Liver (tissue), 9 donors: ENCODE measurements around the gene SEMA3G. TPM values are rescaled to one million over a fixed set of nuclear protein-coding genes. Genes with fewer than 3 reads are reported as not detected.

Experiments
- DNase-seq: peaks from one replicate; pipeline ENCODE4 v3.0.0-alpha.2; 2017; ENCODE audit warnings: low spot score
- H3K27ac ChIP-seq, 2 donors: one replicate each; pipeline ENCODE4 v1.7.0; 2013; ENCODE audit warnings: inconsistent platforms in 2 of 2, low read length in 2 of 2, control low read depth in 1 of 2, low read depth in 1 of 2, mild to moderate bottlenecking in 1 of 2
- H3K27me3 ChIP-seq, 4 donors: one replicate each; pipeline versions ENCODE4 v1.6.1 to v1.7.0; 2013; ENCODE audit warnings: low read length in 3 of 4, inconsistent platforms in 1 of 4, mild to moderate bottlenecking in 1 of 4, moderate library complexity in 1 of 4; ENCODE audit not compliant: control insufficient read depth in 4 of 4, insufficient read depth in 4 of 4
- H3K36me3 ChIP-seq, 4 donors: one replicate each; pipeline versions ENCODE4 v1.6.1 to v1.7.0; 2013; ENCODE audit warnings: low read length in 3 of 4, mild to moderate bottlenecking in 3 of 4, low read depth in 1 of 4, moderate library complexity in 1 of 4; ENCODE audit not compliant: control insufficient read depth in 4 of 4, insufficient read depth in 3 of 4
- H3K4me1 ChIP-seq, 4 donors: one replicate each; pipeline versions ENCODE4 v1.6.1 to v1.7.0; 2013; ENCODE audit warnings: low read length in 3 of 4, mild to moderate bottlenecking in 3 of 4, moderate library complexity in 1 of 4; ENCODE audit not compliant: control insufficient read depth in 4 of 4, insufficient read depth in 4 of 4
- H3K4me3 ChIP-seq, 3 donors: one replicate each; pipeline versions ENCODE4 v1.6.1 to v1.7.0; 2013; ENCODE audit warnings: low read length in 3 of 3, control low read depth in 1 of 3, low read depth in 1 of 3, mild to moderate bottlenecking in 1 of 3
- H3K9ac ChIP-seq, 2 donors: one replicate each; pipeline ENCODE4 v1.7.0; 2013; ENCODE audit warnings: low read length in 2 of 2, mild to moderate bottlenecking in 2 of 2, moderate library complexity in 2 of 2, control low read depth in 1 of 2, low read depth in 1 of 2
- H3K9me3 ChIP-seq, 4 donors: one replicate each; pipeline versions ENCODE4 v1.6.1 to v1.7.0; 2013; ENCODE audit warnings: low read length in 3 of 4; ENCODE audit not compliant: control insufficient read depth in 4 of 4
- ATF3 ChIP-seq: IDR thresholded peaks from 2 replicates; pipeline ENCODE4 v1.6.1; 2016; ENCODE audit warnings: antibody characterized with exemption
- CTCF ChIP-seq: fragments of 150-350 bp; IDR thresholded peaks from 2 replicates; pipeline ENCODE4 v1.5.1; 2017; ENCODE audit warnings: improper control_type of control experiment, low read depth, low read length; ENCODE audit not compliant: missing input control
- EGR1 ChIP-seq, 2 donors: IDR thresholded peaks; 2 replicates each; pipeline ENCODE4 v1.6.1; 2016 to 2018; ENCODE audit warnings: antibody characterized with exemption in 2 of 2, low read depth in 2 of 2
- FOXA1 ChIP-seq: IDR thresholded peaks from 2 replicates; pipeline ENCODE4 v1.6.1; 2016; ENCODE audit warnings: antibody characterized with exemption
- FOXA2 ChIP-seq: IDR thresholded peaks from 2 replicates; pipeline ENCODE4 v1.6.1; 2016; ENCODE audit warnings: antibody characterized with exemption
- GABPA ChIP-seq, 2 donors: IDR thresholded peaks in 1 of 2; conservative IDR thresholded peaks in 1 of 2; 2 replicates each; pipeline ENCODE4 v1.6.1; 2016; ENCODE audit warnings: antibody characterized with exemption in 2 of 2, mild to moderate bottlenecking in 1 of 2, moderate library complexity in 1 of 2
- HNF4A ChIP-seq, 2 donors: conservative IDR thresholded peaks; 2 replicates each; pipeline ENCODE4 v1.6.1; 2016; ENCODE audit warnings: antibody characterized with exemption in 2 of 2, mild to moderate bottlenecking in 2 of 2
- HNF4G ChIP-seq: IDR thresholded peaks from 2 replicates; pipeline ENCODE4 v1.6.1; 2016; ENCODE audit warnings: antibody characterized with exemption
- JUND ChIP-seq, 2 donors: IDR thresholded peaks; 2 replicates each; pipeline ENCODE4 v1.6.1; 2016; ENCODE audit warnings: antibody characterized with exemption in 2 of 2
- NR2F2 ChIP-seq: IDR thresholded peaks from 2 replicates; pipeline ENCODE4 v1.6.1; 2016; ENCODE audit warnings: antibody characterized with exemption
- RAD21 ChIP-seq, 2 donors: IDR thresholded peaks; 2 replicates each; pipeline ENCODE4 v1.6.1; 2016; ENCODE audit warnings: antibody characterized with exemption in 2 of 2, mild to moderate bottlenecking in 2 of 2
- REST ChIP-seq: IDR thresholded peaks from 2 replicates; pipeline ENCODE4 v1.6.1; 2016; ENCODE audit warnings: antibody characterized with exemption, mild to moderate bottlenecking
- RXRA ChIP-seq, 2 donors: IDR thresholded peaks; 2 replicates each; pipeline ENCODE4 v1.6.1; 2017 to 2018; ENCODE audit warnings: antibody characterized with exemption in 2 of 2, mild to moderate bottlenecking in 1 of 2
- SP1 ChIP-seq: IDR thresholded peaks from 2 replicates; pipeline ENCODE4 v1.6.1; 2018; ENCODE audit warnings: antibody characterized with exemption, mild to moderate bottlenecking
- TAF1 ChIP-seq: conservative IDR thresholded peaks from 2 replicates; pipeline ENCODE4 v1.6.1; 2016; ENCODE audit warnings: antibody characterized with exemption, mild to moderate bottlenecking
- YY1 ChIP-seq: IDR thresholded peaks from 2 replicates; pipeline ENCODE4 v1.6.1; 2016; ENCODE audit warnings: antibody characterized with exemption, mild to moderate bottlenecking
- WGBS: extraction: QIAGEN DNeasy Blood & Tissue Kit; methylation state at CpG from one replicate; pipeline ENCODE4 v1.1.7; 2013; 5-methylcytosine and 5-hydroxymethylcytosine counted together
- polyA plus RNA-seq, 2 donors: library from polyadenylated mRNA; stranded (reverse) in 1 of 2; unstranded in 1 of 2; fragments of 200-250 nt in 1 of 2; fragments of >200 nt in 1 of 2; fragmentation: Nextera tagmentation in 1 of 2; extraction: Ambion mirVana in 1 of 2; gene quantifications; one replicate each; pipeline versions ENCODE4 v1.2.1 to v1.2.3, GENCODE V29; 2013 to 2015
- total RNA-seq, 2 donors: library from RNA; depleted of rRNA; stranded (reverse); fragments of >200 nt; gene quantifications; one replicate each; pipeline ENCODE4 v1.2.3, GENCODE V29; 2014
- TF ChIP-seq, protein P1 (sequence below): IDR thresholded peaks from 2 replicates; pipeline ENCODE4 v1.6.1; 2016; ENCODE audit warnings: antibody characterized with exemption
- TF ChIP-seq, protein P2 (sequence below): IDR thresholded peaks from 2 replicates; pipeline ENCODE4 v1.6.1; 2016; ENCODE audit warnings: antibody characterized with exemption
- donor health status: healthy.
- donor health status: healthy.
- donor health status: healthy.
- donor health status: healthy.
- donor health status: healthy.

The SEMA3G gene
- total and polyA plus RNA-seq, 4 donors, result 0.47 to 1.2 (median 0.74) TPM

- no peak for TF ChIP-seq REST
- TF ChIP-seq ATF3, result no peak
- TF ChIP-seq TAF1, result no peak
Measured at GRCh38 chr3:52396907-52397591, 47.9 kb downstream of the SEMA3G start (continued).

DNA sequence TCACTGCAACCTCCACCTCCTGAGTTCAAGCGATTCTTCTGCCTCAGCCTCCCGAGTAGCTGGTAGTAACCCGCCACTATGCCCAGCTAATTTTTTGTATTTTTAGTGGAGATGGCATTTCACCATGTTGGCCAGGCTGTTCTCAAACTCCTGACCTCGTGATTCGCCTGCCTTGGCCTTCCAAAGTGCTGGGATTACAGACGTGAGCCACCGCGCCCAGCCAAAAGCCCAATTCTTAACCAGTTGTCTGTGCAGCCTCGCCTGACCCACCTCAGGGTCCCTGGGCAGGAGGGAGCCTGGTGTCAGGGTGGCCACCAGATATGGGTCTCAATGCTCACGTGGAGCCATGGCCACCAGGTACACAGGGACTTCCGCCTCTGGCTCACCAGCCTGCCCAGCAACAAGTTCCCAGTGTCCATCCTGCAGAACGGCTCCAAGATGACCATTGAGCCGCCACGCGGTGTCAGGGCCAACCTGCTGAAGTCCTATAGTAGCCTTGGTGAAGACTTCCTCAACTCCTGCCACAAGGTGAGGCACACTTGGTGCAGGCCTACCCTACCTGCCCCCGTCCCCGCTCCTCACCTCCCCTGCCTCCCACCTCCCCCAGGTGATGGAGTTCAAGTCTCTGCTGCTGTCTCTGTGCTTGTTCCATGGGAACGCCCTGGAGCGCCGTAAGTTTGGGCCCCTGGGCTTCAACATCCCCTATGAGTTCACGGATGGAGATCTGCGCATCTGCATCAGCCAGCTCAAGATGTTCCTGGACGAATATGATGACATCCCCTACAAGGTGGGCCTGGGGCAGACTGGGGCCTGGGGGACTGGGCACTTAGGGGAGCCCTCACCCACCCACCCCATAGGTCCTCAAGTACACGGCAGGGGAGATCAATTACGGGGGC lies 48.6 kb downstream of the SEMA3G start:
- Histone ChIP-seq H3K36me3 (peaks cover 5 to 73% (median 31%) of the 10 kb centered on the region in 4 donors), H3K4me3 (no peak overlapping the region), H3K9me3 (no peaks in the 10 kb centered on the region), H3K27me3 (no peaks in the 10 kb centered on the region), H3K27ac (no peak overlapping the region), H3K9ac (no peak overlapping the region), H3K4me1 (no peaks in the 10 kb centered on the region)
- DNase-seq, result no peak
- 98% methylated on average over 25 of the region's 25 CpGs for WGBS
- TF ChIP-seq SP1 (no peak), RXRA (IDR thresholded peaks at IDR 0.05) (no peak), NR2F2 (no peak), YY1 (no peak), GABPA (IDR thresholded peaks at IDR 0.05 in 1 of 2, conservative IDR thresholded peaks at IDR 0.05 in 1 of 2) (no peak), EGR1 (IDR thresholded peaks at IDR 0.05; ENCODE audit: low read depth in 2 of 2) (no peak), REST (no peak), HNF4G (no peak), TAF1 (no peak), FOXA1 (no peak), JUND (IDR thresholded peaks at IDR 0.05) (no peak), FOXA2 (no peak), CTCF (no peak), RAD21 (IDR thresholded peaks at IDR 0.05) (no peak), HNF4A (conservative IDR thresholded peaks at IDR 0.05) (no peak), ATF3 (no peak)
- TF ChIP-seq, protein P1, sequence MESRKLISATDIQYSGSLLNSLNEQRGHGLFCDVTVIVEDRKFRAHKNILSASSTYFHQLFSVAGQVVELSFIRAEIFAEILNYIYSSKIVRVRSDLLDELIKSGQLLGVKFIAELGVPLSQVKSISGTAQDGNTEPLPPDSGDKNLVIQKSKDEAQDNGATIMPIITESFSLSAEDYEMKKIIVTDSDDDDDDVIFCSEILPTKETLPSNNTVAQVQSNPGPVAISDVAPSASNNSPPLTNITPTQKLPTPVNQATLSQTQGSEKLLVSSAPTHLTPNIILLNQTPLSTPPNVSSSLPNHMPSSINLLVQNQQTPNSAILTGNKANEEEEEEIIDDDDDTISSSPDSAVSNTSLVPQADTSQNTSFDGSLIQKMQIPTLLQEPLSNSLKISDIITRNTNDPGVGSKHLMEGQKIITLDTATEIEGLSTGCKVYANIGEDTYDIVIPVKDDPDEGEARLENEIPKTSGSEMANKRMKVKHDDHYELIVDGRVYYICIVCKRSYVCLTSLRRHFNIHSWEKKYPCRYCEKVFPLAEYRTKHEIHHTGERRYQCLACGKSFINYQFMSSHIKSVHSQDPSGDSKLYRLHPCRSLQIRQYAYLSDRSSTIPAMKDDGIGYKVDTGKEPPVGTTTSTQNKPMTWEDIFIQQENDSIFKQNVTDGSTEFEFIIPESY, result no peak
- TF ChIP-seq, protein P2, sequence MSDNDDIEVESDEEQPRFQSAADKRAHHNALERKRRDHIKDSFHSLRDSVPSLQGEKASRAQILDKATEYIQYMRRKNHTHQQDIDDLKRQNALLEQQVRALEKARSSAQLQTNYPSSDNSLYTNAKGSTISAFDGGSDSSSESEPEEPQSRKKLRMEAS, result no peak
